ENCODE results near the gene RAB5IF. TPM values are rescaled to one million over a fixed set of nuclear protein-coding genes. Genes with fewer than 3 reads are reported as not detected.

RAB5IF gene
- total and polyA plus RNA-seq, 2 of the 4 experiments (the other 2 are of a cell fraction) = 74.0 to 93.1 TPM

- no peaks in the 10 kb centered on the region for H3K79me1 ChIP-seq (ENCODE audit: low read depth in 1 of 2, low read length in 2 of 2)
- no peak overlapping the region for H3K14ac ChIP-seq (replicated peaks; ENCODE audit: low read depth, low read length)
- TF ChIP-seq MAFK (IDR thresholded peaks at IDR 0.05; ENCODE audit: low read depth, low read length) = no peak
- TF ChIP-seq ELK1 (IDR thresholded peaks at IDR 0.05; ENCODE audit: borderline replicate concordance, low read depth, low read length) = no peak
- TF ChIP-seq FOS (IDR thresholded peaks at IDR 0.05; ENCODE audit: low read depth, low read length) = no peak
- TF ChIP-seq MAZ (IDR thresholded peaks at IDR 0.05; ENCODE audit: borderline replicate concordance, low read depth, low read length) = no peak
- no peak for TF ChIP-seq CTCF (conservative IDR thresholded peaks at IDR 0.05; ENCODE audit: low read depth, low read length)
- no peak for TF ChIP-seq CEBPB (IDR thresholded peaks at IDR 0.05; ENCODE audit: low read depth, low read length)
- TF ChIP-seq USF2 (IDR thresholded peaks at IDR 0.05; ENCODE audit: low read depth, low read length) = no peak
- TF ChIP-seq SMC3 (IDR thresholded peaks at IDR 0.05; ENCODE audit: low read depth, low read length) = no peak
- no peak for TF ChIP-seq RCOR1 (IDR thresholded peaks at IDR 0.05; ENCODE audit: insufficient replicate concordance, low read length)
- no peak for TF ChIP-seq POLR2A (IDR thresholded peaks at IDR 0.05; ENCODE audit: low read depth, low read length)
- TF ChIP-seq RFX5 (IDR thresholded peaks at IDR 0.05; ENCODE audit: low read depth, low read length) = no peak
- no peak for TF ChIP-seq NFE2L2 (IDR thresholded peaks at IDR 0.05; ENCODE audit: low read depth, low read length)
- TF ChIP-seq RAD21 (IDR thresholded peaks at IDR 0.05; ENCODE audit: low read length) = no peak
- no peak for TF ChIP-seq CHD1 (IDR thresholded peaks at IDR 0.05; ENCODE audit: low read depth, low read length)
- BruUV-seq (replicated peaks) = no TSS peak
- ChIA-PET CTCF (no interaction called here), POLR2A (ENCODE audit: unreplicated experiment) (no interaction called here)
- no peak overlapping the region for H3K4ac ChIP-seq (ENCODE audit: low read depth, low read length)
- no peak overlapping the region for H3K4me3 ChIP-seq (ENCODE audit: insufficient read depth, low read depth, low read length)
- dilution Hi-C loops (cut with HindIII; ENCODE audit: low sequenced_read_pairs, unreplicated experiment) (no loop called here), intact Hi-C loops (cut with micrococcal nuclease) (no loop called here), in situ Hi-C loops (cut with MboI; ENCODE audit: low sequenced_read_pairs) (no loop called here)
- H3K4me2 ChIP-seq (ENCODE audit: low read depth, low read length) = no peak overlapping the region
- H2AFZ ChIP-seq (replicated peaks; ENCODE audit: low read length, poor library complexity) = no peak overlapping the region
- no peaks in the 10 kb centered on the region for H3K9me3 ChIP-seq (ENCODE audit: control insufficient read depth, insufficient read depth, low read length)
- no peak overlapping the region for H3K56ac ChIP-seq (ENCODE audit: extremely low read depth, insufficient read depth, low read length)
- ATAC-seq (ENCODE audit: low read depth) (no peak), DNase-seq (no peak)
- H4K20me1 ChIP-seq (ENCODE audit: insufficient read depth, low read length) = no peaks in the 10 kb centered on the region
- no peak overlapping the region for H2BK5ac ChIP-seq (ENCODE audit: low read depth, low read length, poor library complexity, severe bottlenecking)
- H3K27ac ChIP-seq (ENCODE audit: insufficient read depth, low read length) = no peak overlapping the region
- H4K8ac ChIP-seq (ENCODE audit: low read depth in 2 of 2, low read length in 2 of 2) = no peak overlapping the region
- H2BK120ac ChIP-seq (ENCODE audit: low read depth, low read length) = no peak overlapping the region
- no CpG with 5 or more reads among the region's 7 CpGs for WGBS, 2 experiments (ENCODE audit: extremely low coverage in 2 of 2, insufficient read length in 1 of 2)
- no peaks in the 10 kb centered on the region for H3K9me1 ChIP-seq (ENCODE audit: insufficient read depth, low read length)
- no peaks in the 10 kb centered on the region for H3K4me1 ChIP-seq (ENCODE audit: control insufficient read depth, insufficient read depth, low read length)
- no peak overlapping the region for H2BK15ac ChIP-seq (ENCODE audit: low read depth, low read length)
- no peak overlapping the region for H3K18ac ChIP-seq (ENCODE audit: low read depth, low read length)
- 0 out of 2 replicates have a peak, but pooled peaks cover 1% of the 10 kb centered on the region for H3K27me3 ChIP-seq (ENCODE audit: control insufficient read depth, insufficient read depth, low read length)
- no peak overlapping the region for H3K9ac ChIP-seq (ENCODE audit: low read depth, low read length)
- no peaks in the 10 kb centered on the region for H3K36me3 ChIP-seq (ENCODE audit: control insufficient read depth, insufficient read depth, low read length)
- H4K5ac ChIP-seq (ENCODE audit: low read depth, low read length) = no peak overlapping the region
- no peak overlapping the region for H4K91ac ChIP-seq (ENCODE audit: insufficient read depth, low read depth, low read length)
- no peak overlapping the region for H2BK20ac ChIP-seq (ENCODE audit: low read depth, low read length)
- no peak overlapping the region for H3K23ac ChIP-seq (ENCODE audit: low read depth, low read length)
- H2AK9ac ChIP-seq (replicated peaks; ENCODE audit: low read depth, low read length, poor library complexity) = no peak overlapping the region
- H2AK5ac ChIP-seq (ENCODE audit: low read depth, low read length) = no peak overlapping the region
Observed at GRCh38 chr20:36645353-36645752, 39.8 kb downstream of the RAB5IF start.
